Tibial nerve (tissue), 4 donors: ENCODE measurements around the gene SPATS2L. TPM values are rescaled to one million over a fixed set of nuclear protein-coding genes. Genes with fewer than 3 reads are reported as not detected.
A peak's percentile ranks its signal among the peaks of the same experiment; 100 is the strongest.

Source experiments
- DNase-seq, 2 donors: peaks; one replicate each; pipeline ENCODE4 v3.0.0-alpha.2; 2019; ENCODE audit warnings: low spot score in 2 of 2
- H3K27ac ChIP-seq, 4 donors: fragments of 200-600 bp; sonication (generic) in 3 of 4; one replicate each; pipeline ENCODE4 v1.5.1; 2017 to 2019; ENCODE audit warnings: mild to moderate bottlenecking in 1 of 4
- H3K27me3 ChIP-seq, 2 donors: fragments of 200-600 bp; sonication (generic) in 1 of 2; one replicate each; pipeline versions ENCODE4 v1.5.1 to v1.6.0; 2017 to 2019
- H3K36me3 ChIP-seq, 3 donors: fragments of 200-600 bp; sonication (generic); one replicate each; pipeline ENCODE4 v1.5.1; 2018 to 2019
- H3K4me1 ChIP-seq, 4 donors: fragments of 200-600 bp; sonication (generic) in 3 of 4; one replicate each; pipeline ENCODE4 v1.5.1; 2017 to 2019
- H3K4me3 ChIP-seq, 4 donors: fragments of 200-600 bp; sonication (generic) in 3 of 4; one replicate each; pipeline ENCODE4 v1.5.1; 2017 to 2019; ENCODE audit warnings: mild to moderate bottlenecking in 1 of 4, moderate library complexity in 1 of 4
- H3K9me3 ChIP-seq, 4 donors: fragments of 200-600 bp; sonication (generic) in 3 of 4; one replicate each; pipeline ENCODE4 v1.5.1; 2017 to 2019
- CTCF ChIP-seq, 5 experiments: fragments of 200-600 bp in 3 of 5; fragments of 450-650 bp in 2 of 5; sonication (generic) in 3 of 5; IDR thresholded peaks; one replicate each; pipeline ENCODE4 v1.5.1; 2016 to 2019; ENCODE audit warnings: antibody characterized with exemption in 5 of 5, mild to moderate bottlenecking in 3 of 5, moderate library complexity in 2 of 5
- EP300 ChIP-seq, 2 donors: sonication (generic); formaldehyde crosslinking; IDR thresholded peaks; one replicate each; pipeline ENCODE4 v1.6.1; 2017; ENCODE audit warnings: antibody characterized with exemption in 2 of 2, mild to moderate bottlenecking in 1 of 2
- POLR2A ChIP-seq, 2 donors: fragments of 450-650 bp; IDR thresholded peaks; one replicate each; pipeline ENCODE4 v1.6.1; 2017; ENCODE audit warnings: antibody characterized with exemption in 2 of 2, mild to moderate bottlenecking in 2 of 2, moderate library complexity in 2 of 2
- WGBS, 2 donors: methylation state at CpG; one replicate each; pipeline ENCODE4 v1.1.5; 2018; 5-methylcytosine and 5-hydroxymethylcytosine counted together
- total RNA-seq, 4 donors: library from RNA; depleted of rRNA; stranded (reverse); fragments of >200 nt; gene quantifications; one replicate each; pipeline ENCODE4 v1.1.0, GENCODE V29; 2016

The SPATS2L gene
- total RNA-seq, 4 donors from 2014 or later, result 50.9 to 74.1 (median 57.2) TPM

GRCh38 chr2:200357845-200358244, 51.4 kb downstream of the SPATS2L start:
- Histone ChIP-seq H3K4me1 (peaks cover 0 to 35% (median under 1%) of the 10 kb centered on the region in 4 donors), H3K4me3 (no peak overlapping the region), H3K27ac (peak overlapping the region in 1 of 4 donors; percentile 1), H3K9me3 (no peaks in the 10 kb centered on the region), H3K27me3 (no peaks in the 10 kb centered on the region), H3K36me3 (no peaks in the 10 kb centered on the region)
- 63 to 65% methylated on average over 3 of the region's 3 CpGs for WGBS, 2 donors
- TF ChIP-seq CTCF (IDR thresholded peaks at IDR 0.05) (no peak), EP300 (IDR thresholded peaks at IDR 0.05) (peak in 1 of 2 donors; percentile 13), POLR2A (IDR thresholded peaks at IDR 0.05) (no peak)
- DNase-seq, result no peak

GRCh38 chr2:200359552-200359951, 53.1 kb downstream of the SPATS2L start:
- TF ChIP-seq POLR2A (IDR thresholded peaks at IDR 0.05) (no peak), CTCF (IDR thresholded peaks at IDR 0.05) (no peak), EP300 (IDR thresholded peaks at IDR 0.05) (no peak)
- peaks cover 0 to 39% (median 0%) of the 10 kb centered on the region in 4 donors for H3K4me1 ChIP-seq

GRCh38 chr2:200360364-200360763, 53.9 kb downstream of the SPATS2L start:
- Histone ChIP-seq H3K27me3 (no peaks in the 10 kb centered on the region), H3K4me3 (no peak overlapping the region), H3K27ac (no peak overlapping the region), H3K9me3 (no peaks in the 10 kb centered on the region), H3K36me3 (no peaks in the 10 kb centered on the region), H3K4me1 (peaks cover 0 to 44% (median 0%) of the 10 kb centered on the region in 4 donors)
- TF ChIP-seq CTCF (IDR thresholded peaks at IDR 0.05) (no peak), POLR2A (IDR thresholded peaks at IDR 0.05) (no peak), EP300 (IDR thresholded peaks at IDR 0.05) (no peak)
- 90 to 95% methylated on average over 5 of the region's 5 CpGs for WGBS, 2 donors
- no peak for DNase-seq

More at GRCh38 chr2:200359552-200359951, 53.1 kb downstream of the SPATS2L start:
- Histone ChIP-seq H3K36me3 (no peaks in the 10 kb centered on the region), H3K27ac (no peak overlapping the region), H3K4me3 (no peak overlapping the region), H3K9me3 (no peaks in the 10 kb centered on the region), H3K27me3 (no peaks in the 10 kb centered on the region)
- WGBS, 2 donors, result 76 to 86% methylated on average over 2 of the region's 2 CpGs
- DNase-seq, result no peak

- Histone ChIP-seq H3K27ac (no peak overlapping the region), H3K4me3 (no peak overlapping the region), H3K27me3 (no peaks in the 10 kb centered on the region), H3K36me3 (no peaks in the 10 kb centered on the region), H3K4me1 (peaks cover 0 to 37% (median 0%) of the 10 kb centered on the region in 4 donors), H3K9me3 (no peaks in the 10 kb centered on the region)
- 94 to 99% methylated on average over 4 of the region's 4 CpGs for WGBS, 2 donors
- TF ChIP-seq CTCF (IDR thresholded peaks at IDR 0.05) (no peak), EP300 (IDR thresholded peaks at IDR 0.05) (no peak), POLR2A (IDR thresholded peaks at IDR 0.05) (no peak)
- DNase-seq, result no peak
These were observed 55.9 kb downstream of the SPATS2L start for GRCh38 chr2:200362202-200362917.

- 81 to 89% methylated on average over 2 of the region's 2 CpGs for WGBS, 2 donors
- H3K36me3 ChIP-seq, result no peaks in the 10 kb centered on the region
- no peak overlapping the region for H3K4me3 ChIP-seq
- H3K27me3 ChIP-seq, result no peaks in the 10 kb centered on the region
- TF ChIP-seq EP300 (IDR thresholded peaks at IDR 0.05) (no peak), POLR2A (IDR thresholded peaks at IDR 0.05) (no peak), CTCF (IDR thresholded peaks at IDR 0.05) (no peak)
- DNase-seq, result no peak
- H3K4me1 ChIP-seq, result peaks cover 0 to 37% (median 3%) of the 10 kb centered on the region in 4 donors
- no peak overlapping the region for H3K27ac ChIP-seq
- no peaks in the 10 kb centered on the region for H3K9me3 ChIP-seq
These were observed 56.8 kb downstream of the SPATS2L start for GRCh38 chr2:200363279-200363678.
